OCI-LY7 (cell line): ENCODE results near the gene JPH3.

ENCODE experiments used
- EZH2phosphoT487 ChIP-seq: fragments of 200-600 bp; sonication (generic); IDR thresholded peaks from 2 replicates; pipeline ENCODE4 v1.6.1; 2018; ENCODE audit warnings: low read depth, borderline replicate concordance, mild to moderate bottlenecking, mixed run types, antibody characterized with exemption, low read length, moderate library complexity, mixed read lengths
- TF ChIP-seq, protein P1 (sequence below): fragments of 200-600 bp; sonication (generic); conservative IDR thresholded peaks from 2 replicates; pipeline ENCODE4 v1.5.1; 2014; ENCODE audit warnings: mild to moderate bottlenecking, antibody characterized with exemption, low read length, moderate library complexity, mixed read lengths

DNA sequence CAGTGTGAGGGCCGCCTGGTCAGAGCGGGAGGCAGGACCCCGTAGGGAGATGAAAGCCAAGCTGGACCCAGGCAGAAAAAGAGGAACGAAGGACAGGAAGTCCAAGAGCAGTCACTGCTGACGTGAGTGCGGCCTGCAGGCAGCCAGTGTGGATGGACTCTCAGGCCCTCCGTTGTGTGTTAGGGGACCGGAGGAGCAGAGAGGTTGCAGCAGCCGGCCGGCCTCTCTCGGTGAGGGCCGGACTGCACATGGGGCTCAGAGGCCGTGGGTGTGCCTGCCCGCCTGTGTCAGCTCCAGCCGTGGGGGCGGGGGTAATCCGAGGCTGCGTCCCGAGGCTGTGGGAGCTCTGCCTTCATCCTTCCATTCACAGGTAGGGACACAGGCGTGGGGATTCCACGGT is 67.4 kb downstream of the JPH3 start:
- TF ChIP-seq EZH2phosphoT487, result no peak
- TF ChIP-seq, protein P1, sequence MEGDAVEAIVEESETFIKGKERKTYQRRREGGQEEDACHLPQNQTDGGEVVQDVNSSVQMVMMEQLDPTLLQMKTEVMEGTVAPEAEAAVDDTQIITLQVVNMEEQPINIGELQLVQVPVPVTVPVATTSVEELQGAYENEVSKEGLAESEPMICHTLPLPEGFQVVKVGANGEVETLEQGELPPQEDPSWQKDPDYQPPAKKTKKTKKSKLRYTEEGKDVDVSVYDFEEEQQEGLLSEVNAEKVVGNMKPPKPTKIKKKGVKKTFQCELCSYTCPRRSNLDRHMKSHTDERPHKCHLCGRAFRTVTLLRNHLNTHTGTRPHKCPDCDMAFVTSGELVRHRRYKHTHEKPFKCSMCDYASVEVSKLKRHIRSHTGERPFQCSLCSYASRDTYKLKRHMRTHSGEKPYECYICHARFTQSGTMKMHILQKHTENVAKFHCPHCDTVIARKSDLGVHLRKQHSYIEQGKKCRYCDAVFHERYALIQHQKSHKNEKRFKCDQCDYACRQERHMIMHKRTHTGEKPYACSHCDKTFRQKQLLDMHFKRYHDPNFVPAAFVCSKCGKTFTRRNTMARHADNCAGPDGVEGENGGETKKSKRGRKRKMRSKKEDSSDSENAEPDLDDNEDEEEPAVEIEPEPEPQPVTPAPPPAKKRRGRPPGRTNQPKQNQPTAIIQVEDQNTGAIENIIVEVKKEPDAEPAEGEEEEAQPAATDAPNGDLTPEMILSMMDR, result no peak
